Heart left ventricle (tissue), 13 donors: ENCODE measurements around the gene HTR1D.

ENCODE experiments used
- POLR2A ChIP-seq, 2 donors: fragments of 450-650 bp; IDR thresholded peaks; one replicate each; pipeline ENCODE4 v1.6.1; 2017; ENCODE audit warnings: antibody characterized with exemption in 2 of 2, mild to moderate bottlenecking in 2 of 2, moderate library complexity in 2 of 2
- TF ChIP-seq, protein P1 (sequence below), 12 donors: fragments of 200-600 bp; sonication (generic) in 4 of 12; IDR thresholded peaks; one replicate each; pipeline versions ENCODE4 v1.5.0 to v1.8.0; 2018 to 2022; ENCODE audit warnings: antibody characterized with exemption in 12 of 12, mild to moderate bottlenecking in 5 of 12
- donor health status: ischemic (EF 13 %, LVEDD 7.1; RV severe dilation, severe dysfunction).
- donor health status: DM: no; HTN: yes; CAD: no.
- donor health status: DM: no; HTN: no; CAD: no.
- donor health status: ischemic (EF 25% LVEDD 6.9; RV normal size, moderate dysfunction).
- donor health status: ischemic (EF 25% LVEDD 5.7; RV mildly dilated, moderate dysfunction).
- donor health status: ischemic (EF 35%, LVEDD 5.7; RV mildly dilated, moderate dysfunction).
- donor health status: nonischemic (EF 11% LVEDD 7.7; RV severe dilation, severe dysfunction).
- donor health status: DM: yes; HTN: yes; CAD: no.
- donor health status: PGD.
- donor health status: ischemic (EF 29% LVEDD 5.4; RV normal size, mild dysfunction).
- donor health status: nonischemic (EF 23%, LVEDD 6.1; RV moderate dilation, normal function).

DNA sequence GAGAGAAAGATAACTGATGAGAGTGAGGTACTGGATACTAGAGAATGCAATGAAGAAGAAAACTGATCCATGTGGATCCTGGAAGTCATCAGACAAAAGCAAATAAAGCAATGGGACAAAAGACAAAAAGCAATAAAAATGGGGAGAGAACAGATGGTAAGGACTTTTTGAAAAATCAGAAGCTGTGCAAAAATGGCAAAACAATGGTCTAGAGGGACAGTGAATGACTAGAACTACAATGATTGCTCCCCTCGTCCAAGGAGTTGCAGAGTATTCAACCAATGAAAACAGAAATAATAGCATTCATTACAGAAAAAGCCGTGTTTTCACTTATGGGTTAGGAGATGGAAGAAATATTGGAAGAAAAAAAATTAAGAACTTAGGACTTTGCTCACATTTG is 67.2 kb downstream of the HTR1D start:
- TF ChIP-seq POLR2A (IDR thresholded peaks at IDR 0.05) = no peak
- TF ChIP-seq, protein P1, sequence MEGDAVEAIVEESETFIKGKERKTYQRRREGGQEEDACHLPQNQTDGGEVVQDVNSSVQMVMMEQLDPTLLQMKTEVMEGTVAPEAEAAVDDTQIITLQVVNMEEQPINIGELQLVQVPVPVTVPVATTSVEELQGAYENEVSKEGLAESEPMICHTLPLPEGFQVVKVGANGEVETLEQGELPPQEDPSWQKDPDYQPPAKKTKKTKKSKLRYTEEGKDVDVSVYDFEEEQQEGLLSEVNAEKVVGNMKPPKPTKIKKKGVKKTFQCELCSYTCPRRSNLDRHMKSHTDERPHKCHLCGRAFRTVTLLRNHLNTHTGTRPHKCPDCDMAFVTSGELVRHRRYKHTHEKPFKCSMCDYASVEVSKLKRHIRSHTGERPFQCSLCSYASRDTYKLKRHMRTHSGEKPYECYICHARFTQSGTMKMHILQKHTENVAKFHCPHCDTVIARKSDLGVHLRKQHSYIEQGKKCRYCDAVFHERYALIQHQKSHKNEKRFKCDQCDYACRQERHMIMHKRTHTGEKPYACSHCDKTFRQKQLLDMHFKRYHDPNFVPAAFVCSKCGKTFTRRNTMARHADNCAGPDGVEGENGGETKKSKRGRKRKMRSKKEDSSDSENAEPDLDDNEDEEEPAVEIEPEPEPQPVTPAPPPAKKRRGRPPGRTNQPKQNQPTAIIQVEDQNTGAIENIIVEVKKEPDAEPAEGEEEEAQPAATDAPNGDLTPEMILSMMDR (IDR thresholded peaks at IDR 0.05) = no peak
